K562 (cell line): ENCODE results near the gene DCAF4L1. TPM values are rescaled to one million over a fixed set of nuclear protein-coding genes. Genes with fewer than 3 reads are reported as not detected.

Experiments used
- ADNP ChIP-seq: fragments of 200-800 bp; sonication (Bioruptor generic); IDR thresholded peaks from 2 replicates; pipeline ENCODE4 v1.6.1; 2016; ENCODE audit warnings: missing genetic modification characterization, missing compliant biosample characterization
- BRF1 ChIP-seq: IDR thresholded peaks from 3 replicates; pipeline ENCODE4 v1.6.1; 2011; ENCODE audit warnings: borderline replicate concordance, mild to moderate bottlenecking; ENCODE audit not compliant: insufficient read length; ENCODE audit errors: extremely low read depth
- CREB1 ChIP-seq, 2 experiments: sonication (generic) in 1 of 2; formaldehyde crosslinking in 1 of 2; IDR thresholded peaks; 2 replicates each; pipeline versions ENCODE4 v1.6.1 to v1.8.0; 2012 to 2022; ENCODE audit warnings: inconsistent platforms in 1 of 2, mild to moderate bottlenecking in 1 of 2, missing genetic modification reagents in 1 of 2, moderate library complexity in 1 of 2
- FOSL1 ChIP-seq: fragments of 200-800 bp; sonication (Bioruptor generic); conservative IDR thresholded peaks from 2 replicates; pipeline ENCODE4 v1.6.1; 2016; ENCODE audit warnings: missing genetic modification characterization, missing compliant biosample characterization
- GATAD2A ChIP-seq: fragments of 450-650 bp; IDR thresholded peaks from 2 replicates; pipeline ENCODE4 v1.6.1; 2017
- HINFP ChIP-seq: fragments of 450-650 bp; conservative IDR thresholded peaks from 2 replicates; pipeline ENCODE4 v1.6.1; 2016; ENCODE audit warnings: missing genetic modification characterization, low read depth, mild to moderate bottlenecking, control low read depth, missing compliant biosample characterization
- HMGN3 ChIP-seq: IDR thresholded peaks from 2 replicates; pipeline ENCODE4 v1.6.1; 2011; ENCODE audit warnings: borderline replicate concordance, low read depth, mild to moderate bottlenecking, mixed read lengths, low read length; ENCODE audit not compliant: insufficient read length; ENCODE audit errors: extremely low read depth
- PHF21A ChIP-seq: fragments of 450-650 bp; IDR thresholded peaks from 2 replicates; pipeline ENCODE4 v1.6.1; 2017; ENCODE audit warnings: low read depth, borderline replicate concordance
- POLR2H ChIP-seq: IDR thresholded peaks from 2 replicates; pipeline ENCODE4 v1.6.1; 2016; ENCODE audit warnings: missing genetic modification characterization, low read depth, mild to moderate bottlenecking, control low read depth, missing compliant biosample characterization, moderate library complexity
- RBM22 ChIP-seq: fragments of 200-400 bp; formaldehyde crosslinking; IDR thresholded peaks from 2 replicates; pipeline ENCODE4 v1.6.1; 2018; ENCODE audit warnings: low read length, low read depth; ENCODE audit not compliant: poor library complexity, severe bottlenecking
- SMARCA4 ChIP-seq: fragments of 450-650 bp; IDR thresholded peaks from 2 replicates; pipeline ENCODE4 v1.6.1; 2016
- SP1 ChIP-seq: sonication (generic); formaldehyde crosslinking; IDR thresholded peaks from 2 replicates; pipeline ENCODE4 v1.8.1; 2022; ENCODE audit warnings: mild to moderate bottlenecking, missing genetic modification reagents
- STAG1 ChIP-seq: sonication (generic); formaldehyde crosslinking; IDR thresholded peaks from 2 replicates; pipeline ENCODE4 v1.5.0; 2020; ENCODE audit warnings: missing genetic modification reagents, borderline replicate concordance
- ZBTB1 ChIP-seq: sonication (generic); formaldehyde crosslinking; IDR thresholded peaks from 2 replicates; pipeline ENCODE4 v1.8.1; 2023; ENCODE audit warnings: missing genetic modification reagents, low read depth, mild to moderate bottlenecking, borderline replicate concordance
- ZNF232 ChIP-seq: sonication (generic); formaldehyde crosslinking; IDR thresholded peaks from 2 replicates; pipeline ENCODE4 v1.8.0; 2022; ENCODE audit warnings: mild to moderate bottlenecking, missing genetic modification reagents
- ZNF24 ChIP-seq: fragments of 450-650 bp; IDR thresholded peaks from 2 replicates; pipeline ENCODE4 v1.6.1; 2016
- ZNF766 ChIP-seq: fragments of 200-800 bp; sonication (Bioruptor generic); conservative IDR thresholded peaks from 2 replicates; pipeline ENCODE4 v1.6.1; 2016; ENCODE audit warnings: missing genetic modification characterization, missing compliant biosample characterization
- polyA plus RNA-seq, 8 experiments: library from polyadenylated mRNA; depleted of rRNA in 4 of 8; stranded (reverse) in 5 of 8; unstranded in 3 of 8; fragments of >200 nt; fragmentation: Nextera tagmentation in 2 of 8; fragmentation: Illumina TruSeq in 1 of 8; extraction: Ambion mirVana in 2 of 8; extraction: Trizol in 1 of 8; gene quantifications; 2 replicates each; pipeline versions ENCODE4 v1.2.1 to v1.2.3, GENCODE V29; 2011 to 2014; ENCODE audit warnings: inconsistent platforms in 1 of 8, missing spikeins in 1 of 8
- total RNA-seq, 7 experiments: library from RNA; depleted of rRNA in 6 of 7; stranded (reverse); fragments of >200 nt in 6 of 7; fragmentation: Illumina TruSeq in 2 of 7; extraction: Trizol in 2 of 7; gene quantifications; 2 replicates each; pipeline versions ENCODE4 v1.2.1 to v1.2.3, GENCODE V29; 2011 to 2021; ENCODE audit warnings: low replicate concordance in 1 of 7
- TF ChIP-seq, protein P1 (sequence below): sonication (generic); formaldehyde crosslinking; IDR thresholded peaks from 2 replicates; pipeline ENCODE4 v1.8.0; 2022; ENCODE audit warnings: missing genetic modification reagents, mild to moderate bottlenecking, borderline replicate concordance
- TF ChIP-seq, protein P2 (sequence below): sonication (generic); formaldehyde crosslinking; IDR thresholded peaks from 2 replicates; pipeline ENCODE4 v1.8.0; 2022; ENCODE audit warnings: mild to moderate bottlenecking, missing genetic modification reagents, borderline replicate concordance
- TF ChIP-seq, protein P3 (sequence below): sonication (generic); formaldehyde crosslinking; IDR thresholded peaks from 2 replicates; pipeline ENCODE4 v1.8.0; 2022; ENCODE audit warnings: missing genetic modification reagents, mild to moderate bottlenecking, moderate library complexity, borderline replicate concordance

The DCAF4L1 gene
- total and polyA plus RNA-seq, 9 of the 15 experiments (the other 6 are each of a cell fraction or from before 2014, with no cell fraction given): 0.17 to 0.64 (median 0.36) TPM

DNA sequence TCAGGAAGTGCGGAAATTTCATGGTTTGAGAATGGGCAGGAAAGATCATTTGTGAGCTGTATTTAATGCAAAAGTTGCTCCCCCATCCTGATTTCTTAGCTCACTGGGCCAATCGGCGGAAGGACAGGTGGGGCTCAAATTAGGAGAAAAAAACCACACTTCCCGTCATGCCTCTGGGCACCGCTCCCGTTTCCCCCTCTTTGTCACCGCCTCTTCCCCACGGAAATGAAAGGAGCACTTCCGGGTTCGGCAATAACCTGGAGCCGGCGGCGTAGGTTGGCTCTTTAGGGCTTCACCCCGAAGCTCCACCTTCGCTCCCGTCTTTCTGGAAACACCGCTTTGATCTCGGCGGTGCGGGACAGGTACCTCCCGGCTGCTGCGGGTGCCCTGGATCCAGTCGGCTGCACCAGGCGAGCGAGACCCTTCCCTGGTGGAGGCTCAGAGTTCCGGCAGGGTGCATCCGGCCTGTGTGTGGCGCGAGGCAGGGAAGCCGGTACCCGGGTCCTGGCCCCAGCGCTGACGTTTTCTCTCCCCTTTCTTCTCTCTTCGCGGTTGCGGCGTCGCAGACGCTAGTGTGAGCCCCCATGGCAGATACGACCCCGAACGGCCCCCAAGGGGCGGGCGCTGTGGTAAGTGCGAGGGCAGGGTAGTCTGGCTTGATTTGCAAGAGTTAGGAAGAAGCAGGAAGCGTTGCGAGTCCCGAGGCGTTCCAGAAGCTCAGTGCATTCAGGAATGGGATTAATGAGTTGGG is 46.5 kb upstream of the DCAF4L1 start, which contains the start of gene TMEM33 (continued):
- TF ChIP-seq, protein P1, sequence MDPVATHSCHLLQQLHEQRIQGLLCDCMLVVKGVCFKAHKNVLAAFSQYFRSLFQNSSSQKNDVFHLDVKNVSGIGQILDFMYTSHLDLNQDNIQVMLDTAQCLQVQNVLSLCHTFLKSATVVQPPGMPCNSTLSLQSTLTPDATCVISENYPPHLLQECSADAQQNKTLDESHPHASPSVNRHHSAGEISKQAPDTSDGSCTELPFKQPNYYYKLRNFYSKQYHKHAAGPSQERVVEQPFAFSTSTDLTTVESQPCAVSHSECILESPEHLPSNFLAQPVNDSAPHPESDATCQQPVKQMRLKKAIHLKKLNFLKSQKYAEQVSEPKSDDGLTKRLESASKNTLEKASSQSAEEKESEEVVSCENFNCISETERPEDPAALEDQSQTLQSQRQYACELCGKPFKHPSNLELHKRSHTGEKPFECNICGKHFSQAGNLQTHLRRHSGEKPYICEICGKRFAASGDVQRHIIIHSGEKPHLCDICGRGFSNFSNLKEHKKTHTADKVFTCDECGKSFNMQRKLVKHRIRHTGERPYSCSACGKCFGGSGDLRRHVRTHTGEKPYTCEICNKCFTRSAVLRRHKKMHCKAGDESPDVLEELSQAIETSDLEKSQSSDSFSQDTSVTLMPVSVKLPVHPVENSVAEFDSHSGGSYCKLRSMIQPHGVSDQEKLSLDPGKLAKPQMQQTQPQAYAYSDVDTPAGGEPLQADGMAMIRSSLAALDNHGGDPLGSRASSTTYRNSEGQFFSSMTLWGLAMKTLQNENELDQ (CRISPR knock-in tag): no peak
- TF ChIP-seq ADNP (tag) (no peak), SMARCA4 (no peak), PHF21A (0 out of 2 replicates have a peak, but pooled peaks have one; percentile 37), ZNF24 (no peak), ZNF232 (CRISPR knock-in tag) (no peak), RBM22 (no peak), ZBTB1 (CRISPR knock-in tag) (no peak), STAG1 (CRISPR knock-in tag) (no peak), ZNF766 (CRISPR knock-in tag) (0 out of 2 replicates have a peak, but pooled peaks have one; percentile 56), BRF1 (no peak), HINFP (tag) (no peak), FOSL1 (tag) (0 out of 2 replicates have a peak, but pooled peaks have one; percentile 21), GATAD2A (no peak), POLR2H (tag) (peak; percentile 42; the same call in 1 of the 2 replicates), SP1 (CRISPR knock-in tag) (peak; percentile 56; the same call in 1 of the 2 replicates), HMGN3 (peak; percentile 55), CREB1 (IDR thresholded peaks at IDR 0.05) (peak; percentile 32; the same call in 1 of the 2 replicates), CREB1 (CRISPR knock-in tag; IDR thresholded peaks at IDR 0.05) (no peak; the same call in 1 of the 2 replicates)
- TF ChIP-seq, protein P2, sequence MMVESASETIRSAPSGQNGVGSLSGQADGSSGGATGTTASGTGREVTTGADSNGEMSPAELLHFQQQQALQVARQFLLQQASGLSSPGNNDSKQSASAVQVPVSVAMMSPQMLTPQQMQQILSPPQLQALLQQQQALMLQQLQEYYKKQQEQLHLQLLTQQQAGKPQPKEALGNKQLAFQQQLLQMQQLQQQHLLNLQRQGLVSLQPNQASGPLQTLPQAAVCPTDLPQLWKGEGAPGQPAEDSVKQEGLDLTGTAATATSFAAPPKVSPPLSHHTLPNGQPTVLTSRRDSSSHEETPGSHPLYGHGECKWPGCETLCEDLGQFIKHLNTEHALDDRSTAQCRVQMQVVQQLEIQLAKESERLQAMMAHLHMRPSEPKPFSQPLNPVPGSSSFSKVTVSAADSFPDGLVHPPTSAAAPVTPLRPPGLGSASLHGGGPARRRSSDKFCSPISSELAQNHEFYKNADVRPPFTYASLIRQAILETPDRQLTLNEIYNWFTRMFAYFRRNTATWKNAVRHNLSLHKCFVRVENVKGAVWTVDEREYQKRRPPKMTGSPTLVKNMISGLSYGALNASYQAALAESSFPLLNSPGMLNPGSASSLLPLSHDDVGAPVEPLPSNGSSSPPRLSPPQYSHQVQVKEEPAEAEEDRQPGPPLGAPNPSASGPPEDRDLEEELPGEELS: no peak
- TF ChIP-seq, protein P3, sequence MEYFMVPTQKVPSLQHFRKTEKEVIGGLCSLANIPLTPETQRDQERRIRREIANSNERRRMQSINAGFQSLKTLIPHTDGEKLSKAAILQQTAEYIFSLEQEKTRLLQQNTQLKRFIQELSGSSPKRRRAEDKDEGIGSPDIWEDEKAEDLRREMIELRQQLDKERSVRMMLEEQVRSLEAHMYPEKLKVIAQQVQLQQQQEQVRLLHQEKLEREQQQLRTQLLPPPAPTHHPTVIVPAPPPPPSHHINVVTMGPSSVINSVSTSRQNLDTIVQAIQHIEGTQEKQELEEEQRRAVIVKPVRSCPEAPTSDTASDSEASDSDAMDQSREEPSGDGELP (CRISPR knock-in tag): peak; percentile 53; the same call in 1 of the 2 replicates
